Measurements from ENCODE around the gene KIR3DL3. TPM values are rescaled to one million over a fixed set of nuclear protein-coding genes. Genes with fewer than 3 reads are reported as not detected.
"Not testable (repeated sequence)": the region's sequence is repeated elsewhere in the genome, so short reads cannot be mapped to it uniquely, and the experiment has no call there.

Gene KIR3DL3
- total RNA-seq, 2 experiments from 2014 or later = not detected

GRCh38 chr19:54709212-54709948, 14.9 kb upstream of the KIR3DL3 start:
- DNase-seq = no peak
- Mint-ChIP-seq H3K36me3 (ENCODE audit: low read depth) (no peaks in the 10 kb centered on the region), H3K4me1 (ENCODE audit: low read depth) (peaks cover 8% of the 10 kb centered on the region), H3K27me3 (peaks cover 5% of the 10 kb centered on the region), H3K4me3 (no peak overlapping the region), H3K27ac (no peak overlapping the region), H3K9me3 (no peaks in the 10 kb centered on the region)
- intact Hi-C loops (cut with micrococcal nuclease) = no loop called here
- TF ChIP-seq, protein P1, sequence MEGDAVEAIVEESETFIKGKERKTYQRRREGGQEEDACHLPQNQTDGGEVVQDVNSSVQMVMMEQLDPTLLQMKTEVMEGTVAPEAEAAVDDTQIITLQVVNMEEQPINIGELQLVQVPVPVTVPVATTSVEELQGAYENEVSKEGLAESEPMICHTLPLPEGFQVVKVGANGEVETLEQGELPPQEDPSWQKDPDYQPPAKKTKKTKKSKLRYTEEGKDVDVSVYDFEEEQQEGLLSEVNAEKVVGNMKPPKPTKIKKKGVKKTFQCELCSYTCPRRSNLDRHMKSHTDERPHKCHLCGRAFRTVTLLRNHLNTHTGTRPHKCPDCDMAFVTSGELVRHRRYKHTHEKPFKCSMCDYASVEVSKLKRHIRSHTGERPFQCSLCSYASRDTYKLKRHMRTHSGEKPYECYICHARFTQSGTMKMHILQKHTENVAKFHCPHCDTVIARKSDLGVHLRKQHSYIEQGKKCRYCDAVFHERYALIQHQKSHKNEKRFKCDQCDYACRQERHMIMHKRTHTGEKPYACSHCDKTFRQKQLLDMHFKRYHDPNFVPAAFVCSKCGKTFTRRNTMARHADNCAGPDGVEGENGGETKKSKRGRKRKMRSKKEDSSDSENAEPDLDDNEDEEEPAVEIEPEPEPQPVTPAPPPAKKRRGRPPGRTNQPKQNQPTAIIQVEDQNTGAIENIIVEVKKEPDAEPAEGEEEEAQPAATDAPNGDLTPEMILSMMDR (IDR thresholded peaks at IDR 0.05) = no peak
- ATAC-seq = no peak
- POLR2A ChIA-PET = no interaction called here
- CTCF ChIA-PET = no interaction called here

DNA sequence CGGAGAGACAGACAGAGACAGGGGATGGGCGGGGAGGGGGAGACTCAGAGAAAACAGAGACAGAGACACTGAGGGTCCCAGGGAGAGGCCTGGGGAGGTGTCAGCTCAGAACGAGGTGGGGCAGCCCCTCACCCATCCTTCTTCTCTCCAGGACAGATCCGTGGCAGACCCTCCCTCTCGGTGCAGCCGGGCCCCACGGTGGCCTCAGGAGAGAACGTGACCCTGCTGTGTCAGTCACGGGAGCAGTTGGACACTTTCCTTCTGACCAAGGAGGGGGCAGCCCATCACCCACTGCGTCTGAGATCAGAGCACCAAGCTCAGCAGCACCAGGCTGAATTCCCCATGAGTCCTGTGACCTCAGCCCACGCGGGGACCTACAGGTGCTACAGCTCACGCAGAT, 14.3 kb upstream of the KIR3DL3 start:
- H3K36me3 Mint-ChIP-seq (ENCODE audit: low read depth); H3K4me3 Mint-ChIP-seq; H3K9me3 Mint-ChIP-seq; H3K27ac Mint-ChIP-seq; CTCF ChIA-PET; ATAC-seq; DNase-seq; POLR2A ChIA-PET; H3K4me1 Mint-ChIP-seq (ENCODE audit: low read depth); H3K27me3 Mint-ChIP-seq; intact Hi-C loops (cut with micrococcal nuclease): not testable (repeated sequence)

- intact Hi-C loops (cut with micrococcal nuclease) = no loop called here
- DNase-seq (no peak), ATAC-seq (no peak)
- H3K4me1 Mint-ChIP-seq (ENCODE audit: low read depth) = no peaks in the 10 kb centered on the region
- TF ChIP-seq, protein P1 (IDR thresholded peaks at IDR 0.05) = no peak
- ChIA-PET CTCF (no interaction called here), POLR2A (no interaction called here)
- no peak overlapping the region for H3K4me3 Mint-ChIP-seq
- no peaks in the 10 kb centered on the region for H3K36me3 Mint-ChIP-seq (ENCODE audit: low read depth)
- peaks cover 14% of the 10 kb centered on the region for H3K9me3 Mint-ChIP-seq
- peaks cover 5% of the 10 kb centered on the region for H3K27me3 Mint-ChIP-seq
- H3K27ac Mint-ChIP-seq = no peak overlapping the region
These were observed 402 bp downstream of the KIR3DL3 start for GRCh38 chr19:54724644-54725043.

DNA sequence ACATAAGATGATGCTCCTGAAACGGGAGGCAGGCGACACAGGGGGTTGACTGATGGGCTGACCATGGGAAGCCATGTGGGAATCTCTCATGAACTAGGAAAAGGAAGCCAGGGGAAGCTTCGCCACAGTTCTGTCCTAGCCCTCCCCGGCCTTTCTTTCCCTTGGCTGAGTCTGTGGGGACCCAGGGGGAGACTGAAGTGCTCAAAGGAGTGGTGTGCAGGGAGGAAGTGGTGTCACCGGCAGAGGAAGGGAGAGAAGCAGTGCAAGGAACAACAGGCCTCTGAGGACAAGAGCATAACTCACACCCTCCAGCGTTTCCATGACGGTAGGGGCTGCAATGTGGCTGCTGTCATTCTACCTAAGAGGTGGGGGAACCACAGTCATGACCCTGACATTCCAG, 1.1 kb downstream of the KIR3DL3 start:
- intact Hi-C loops (cut with micrococcal nuclease) = no loop called here
- H3K36me3 Mint-ChIP-seq (ENCODE audit: low read depth) = no peaks in the 10 kb centered on the region
- no peaks in the 10 kb centered on the region for H3K4me1 Mint-ChIP-seq (ENCODE audit: low read depth)
- H3K27me3 Mint-ChIP-seq = peaks cover 5% of the 10 kb centered on the region
- H3K27ac Mint-ChIP-seq = no peak overlapping the region
- H3K4me3 Mint-ChIP-seq = no peak overlapping the region
- no peak for DNase-seq
- CTCF ChIA-PET = no interaction called here
- H3K9me3 Mint-ChIP-seq = peaks cover 14% of the 10 kb centered on the region
- POLR2A ChIA-PET = no interaction called here
- no peak for ATAC-seq
- TF ChIP-seq, protein P1 (IDR thresholded peaks at IDR 0.05) = no peak

DNA sequence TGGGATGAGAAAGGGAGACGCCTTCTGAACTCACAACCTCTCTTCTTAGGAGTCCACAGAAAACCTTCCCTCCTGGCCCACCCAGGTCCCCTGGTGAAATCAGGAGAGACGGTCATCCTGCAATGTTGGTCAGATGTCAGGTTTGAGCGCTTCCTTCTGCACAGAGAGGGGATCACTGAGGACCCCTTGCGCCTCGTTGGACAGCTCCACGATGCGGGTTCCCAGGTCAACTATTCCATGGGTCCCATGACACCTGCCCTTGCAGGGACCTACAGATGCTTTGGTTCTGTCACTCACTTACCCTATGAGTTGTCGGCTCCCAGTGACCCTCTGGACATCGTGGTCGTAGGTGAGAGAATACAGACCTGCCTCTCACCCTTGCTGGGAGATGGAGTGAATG, 3.3 kb downstream of the KIR3DL3 start:
- no peak overlapping the region for H3K27ac Mint-ChIP-seq
- DNase-seq (no peak), ATAC-seq (no peak)
- TF ChIP-seq, protein P1 (IDR thresholded peaks at IDR 0.05) = no peak
- intact Hi-C loops (cut with micrococcal nuclease) = no loop called here
- H3K4me3 Mint-ChIP-seq = no peak overlapping the region
- H3K9me3 Mint-ChIP-seq = peaks cover 6% of the 10 kb centered on the region
- peaks cover 5% of the 10 kb centered on the region for H3K27me3 Mint-ChIP-seq
- H3K4me1 Mint-ChIP-seq (ENCODE audit: low read depth) = no peaks in the 10 kb centered on the region
- ChIA-PET POLR2A (no interaction called here), CTCF (no interaction called here)
- H3K36me3 Mint-ChIP-seq (ENCODE audit: low read depth) = no peaks in the 10 kb centered on the region

Data from activated CD8-positive, alpha-beta T cell treated with anti-CD3 and anti-CD28 coated beads for 36 hours (primary cell).